ENCODE data around the gene OSGEP. TPM values are rescaled to one million over a fixed set of nuclear protein-coding genes. Genes with fewer than 3 reads are reported as not detected.

Gene OSGEP
- total and polyA plus RNA-seq, 2 of the 13 experiments (the other 11 are each of a cell fraction or from before 2014, with no cell fraction given), result 39.7 to 41.1 TPM

GRCh38 chr14:20412876-20413743, 41.5 kb downstream of the OSGEP start, which contains the start of gene TEP1 (continued):
- TF ChIP-seq ZMYM2 (CRISPR knock-in tag; IDR thresholded peaks at IDR 0.05), result no peak
- peak; percentile 84 for TF ChIP-seq ZNF276 (CRISPR knock-in tag; IDR thresholded peaks at IDR 0.05; ENCODE audit: low read depth)
- peak; percentile 37; the same call in 1 of the 2 replicates for TF ChIP-seq HBP1 (CRISPR knock-in tag; IDR thresholded peaks at IDR 0.05; ENCODE audit: low read depth)
- no peak for TF ChIP-seq ZBTB49 (CRISPR knock-in tag; IDR thresholded peaks at IDR 0.05; ENCODE audit: borderline replicate concordance)
- no peak for TF ChIP-seq RFX1 (IDR thresholded peaks at IDR 0.05)
- peak; percentile 76; the same call in 1 of the 2 replicates for TF ChIP-seq MZF1 (CRISPR knock-in tag; IDR thresholded peaks at IDR 0.05; ENCODE audit: borderline replicate concordance)
- TF ChIP-seq ZNF343 (CRISPR knock-in tag; IDR thresholded peaks at IDR 0.05), result peak; percentile 74; the same call in 1 of the 2 replicates
- no peak for TF ChIP-seq NR2F6 (IDR thresholded peaks at IDR 0.05)
- TF ChIP-seq NR2F6 (CRISPR knock-in tag; IDR thresholded peaks at IDR 0.05), result no peak
- TF ChIP-seq POLR2AphosphoS2 (IDR thresholded peaks at IDR 0.05; ENCODE audit: low read depth, low read length), result no peak
- TF ChIP-seq ZNF562 (CRISPR knock-in tag; IDR thresholded peaks at IDR 0.05; ENCODE audit: borderline replicate concordance), result no peak
- peak; percentile 86 for TF ChIP-seq RBFOX2 (IDR thresholded peaks at IDR 0.05; ENCODE audit: low read depth, low read length)
- peak; percentile 78 for TF ChIP-seq SRY (CRISPR knock-in tag; IDR thresholded peaks at IDR 0.05)
- TF ChIP-seq FOXJ3 (CRISPR knock-in tag; IDR thresholded peaks at IDR 0.05; ENCODE audit: borderline replicate concordance), result peak; percentile 69; the same call in 1 of the 2 replicates
- TF ChIP-seq DMAP1 (CRISPR knock-in tag; IDR thresholded peaks at IDR 0.05), result peak; percentile 47; the same call in 1 of the 2 replicates
- no peak for TF ChIP-seq MIXL1 (CRISPR knock-in tag; IDR thresholded peaks at IDR 0.05)
- TF ChIP-seq ZNF713 (CRISPR knock-in tag; IDR thresholded peaks at IDR 0.05), result no peak
- TF ChIP-seq ZMAT3 (CRISPR knock-in tag; conservative IDR thresholded peaks at IDR 0.05), result no peak
- no peak for TF ChIP-seq MIER2 (CRISPR knock-in tag; IDR thresholded peaks at IDR 0.05)
- no peak for TF ChIP-seq REL (CRISPR knock-in tag; conservative IDR thresholded peaks at IDR 0.05)
- TF ChIP-seq NFE2 (CRISPR knock-in tag; IDR thresholded peaks at IDR 0.05), result no peak
- peak; percentile 77 for TF ChIP-seq ZNF317 (CRISPR knock-in tag; IDR thresholded peaks at IDR 0.05)
- TF ChIP-seq EZH2 (conservative IDR thresholded peaks at IDR 0.05; ENCODE audit: low read depth, low read length), result no peak
- TF ChIP-seq SMC3 (IDR thresholded peaks at IDR 0.05; ENCODE audit: low read length), result no peak
- TF ChIP-seq CENPX (CRISPR knock-in tag; IDR thresholded peaks at IDR 0.05), result peak; percentile 84; the same call in 1 of the 2 replicates
- peak; percentile 85; the same call in 1 of the 2 replicates for TF ChIP-seq PBX3 (CRISPR knock-in tag; IDR thresholded peaks at IDR 0.05; ENCODE audit: borderline replicate concordance)
